Spleen (tissue), 7 donors: Measurements from ENCODE around the gene RPL29.

ENCODE experiments used
- CTCF ChIP-seq, 11 experiments: fragments of 200-600 bp in 7 of 11; fragments of 450-650 bp in 4 of 11; sonication (generic) in 4 of 11; IDR thresholded peaks in 8 of 11; conservative IDR thresholded peaks in 3 of 11; 1 replicate in 7 of 11; 2 replicates in 4 of 11; pipeline versions ENCODE4 v1.4.0 to v1.8.0; 2016 to 2021; ENCODE audit warnings: antibody characterized with exemption in 11 of 11, inconsistent platforms in 4 of 11, mild to moderate bottlenecking in 1 of 11
- POLR2A ChIP-seq, 3 donors: fragments of 450-650 bp; IDR thresholded peaks; one replicate each; pipeline ENCODE4 v1.5.1; 2017; ENCODE audit warnings: antibody characterized with exemption in 3 of 3, mild to moderate bottlenecking in 1 of 3
- donor health status: DM: no; HTN: no; CAD: no; lungs with moderate emphysema.
- donor health status: DM: no; HTN: no; CAD: no.
- donor health status: DM: no; HTN: no; CAD: no.

DNA sequence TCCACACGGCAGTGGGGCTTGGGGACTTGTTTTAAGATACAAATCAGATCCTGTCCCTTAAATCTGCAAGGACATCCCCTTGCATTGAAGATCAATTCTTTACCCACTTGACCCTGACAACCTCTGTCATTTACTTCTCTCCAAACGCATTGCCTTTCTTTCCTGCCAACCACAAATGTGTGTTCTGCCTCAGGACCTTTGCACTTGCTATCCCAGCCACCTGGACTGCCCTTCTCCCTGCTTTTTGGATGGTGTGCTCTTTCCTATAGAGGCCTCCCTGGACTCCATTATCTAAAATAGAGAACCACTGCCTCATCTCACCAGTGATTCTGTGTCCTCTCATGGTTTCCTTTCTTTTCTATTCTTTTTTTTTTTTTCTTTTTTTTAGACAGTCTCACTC is 1.5 kb upstream of the RPL29 start:
- TF ChIP-seq CTCF (IDR thresholded peaks at IDR 0.05 in 8 of 11, conservative IDR thresholded peaks at IDR 0.05 in 3 of 11), result no peak
- TF ChIP-seq POLR2A (IDR thresholded peaks at IDR 0.05), result no peak
